Measurements from ENCODE around the gene TMEM131. TPM values are rescaled to one million over a fixed set of nuclear protein-coding genes. Genes with fewer than 3 reads are reported as not detected.

The TMEM131 gene
- total RNA-seq, 2 donors from 2014 or later = 39.0 to 43.0 TPM

DNA sequence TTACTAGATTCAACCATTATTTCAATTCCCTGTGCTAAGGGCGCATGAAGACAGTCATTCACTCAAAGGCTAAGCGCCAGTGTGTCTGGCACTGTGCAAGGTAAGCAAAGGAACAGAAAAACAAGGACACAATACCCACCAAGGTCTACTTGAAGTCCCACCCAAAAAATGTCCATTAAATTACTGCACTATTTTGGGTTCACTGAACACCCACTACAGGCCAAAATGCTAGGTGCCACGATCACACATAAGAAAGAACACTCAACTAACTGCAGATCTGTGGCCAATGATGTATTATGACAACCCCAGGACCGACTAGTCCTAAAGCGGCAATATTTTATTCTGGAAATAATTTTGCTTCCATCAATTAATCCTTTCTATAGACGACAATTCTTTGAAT, 1.8 kb downstream of the TMEM131 start:
- no peak overlapping the region for H3K27ac ChIP-seq (ENCODE audit: low read depth, low read length)
- 78 to 87% methylated on average over 3 to 6 of the region's 6 CpGs for WGBS, 2 experiments (ENCODE audit: insufficient coverage in 1 of 2, insufficient read length in 1 of 2)
- H3K27ac Mint-ChIP-seq = no peak overlapping the region

DNA sequence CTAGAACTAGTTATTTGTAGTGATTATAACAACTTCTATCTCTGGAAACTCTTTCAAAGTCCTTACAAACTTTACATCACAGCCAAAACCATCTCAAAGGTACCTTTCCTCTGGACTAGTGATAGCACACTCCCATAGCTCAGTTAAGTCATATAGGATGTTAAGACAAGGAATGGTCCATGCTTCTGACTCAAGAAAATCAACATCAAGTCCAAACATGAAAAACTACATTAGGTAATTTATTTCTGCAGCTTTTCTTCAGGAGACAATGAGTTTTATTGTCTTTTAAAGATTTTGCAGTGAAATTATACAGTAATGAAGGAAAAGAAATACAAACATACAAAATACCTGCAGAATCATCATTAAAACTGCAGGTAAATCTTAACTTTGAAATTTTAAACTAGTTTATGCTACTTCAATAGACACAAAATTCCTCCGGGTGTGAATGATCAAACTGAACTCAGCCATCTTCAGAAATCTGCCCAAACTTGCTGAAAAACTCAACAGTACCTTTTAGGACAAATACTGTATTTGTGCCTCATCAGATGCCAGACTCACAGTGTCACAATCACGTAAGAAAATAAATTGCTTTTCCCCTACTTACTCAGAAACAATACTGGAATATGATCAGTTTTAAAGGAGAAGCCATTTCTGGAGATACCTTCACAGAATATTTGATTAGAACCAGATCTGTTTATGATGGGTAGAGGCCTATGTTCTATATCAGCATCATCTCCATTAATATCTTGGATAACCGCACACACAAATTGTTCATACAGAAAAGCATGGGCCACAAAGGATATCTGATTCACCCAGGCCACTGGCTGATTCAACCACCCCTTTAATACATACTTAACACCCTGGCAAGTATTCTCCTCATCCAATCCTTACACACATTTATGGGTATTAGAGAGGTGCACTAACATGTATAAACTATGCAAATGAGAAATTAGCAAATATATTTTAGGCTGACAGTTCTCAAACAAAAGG, 2.6 kb downstream of the TMEM131 start:
- H3K9me3 ChIP-seq (ENCODE audit: control insufficient read depth, low read length) = peaks cover 14% of the 10 kb centered on the region
- peak overlapping the region; percentile 96 for H3K4me3 ChIP-seq (ENCODE audit: low read length)
- peak overlapping the region; percentile 81 for H3K4me3 Mint-ChIP-seq
- H3K27ac ChIP-seq (ENCODE audit: low read depth, low read length) = no peak overlapping the region
- no peak overlapping the region for H3K27ac Mint-ChIP-seq
- 94 to 100% methylated on average over 3 of the region's 3 CpGs for WGBS, 2 experiments (ENCODE audit: insufficient coverage in 1 of 2, insufficient read length in 1 of 2)
- H3K27me3 Mint-ChIP-seq (ENCODE audit: insufficient read depth) = no peaks in the 10 kb centered on the region
- peaks cover 8% of the 10 kb centered on the region for H3K4me1 ChIP-seq (ENCODE audit: control insufficient read depth, insufficient read depth, low read length)
- H3K9me3 Mint-ChIP-seq = peaks cover 13% of the 10 kb centered on the region
- H3K9ac ChIP-seq (ENCODE audit: extremely low read depth, low read length, poor library complexity, severe bottlenecking) = no peak overlapping the region
- TF ChIP-seq, protein P1, sequence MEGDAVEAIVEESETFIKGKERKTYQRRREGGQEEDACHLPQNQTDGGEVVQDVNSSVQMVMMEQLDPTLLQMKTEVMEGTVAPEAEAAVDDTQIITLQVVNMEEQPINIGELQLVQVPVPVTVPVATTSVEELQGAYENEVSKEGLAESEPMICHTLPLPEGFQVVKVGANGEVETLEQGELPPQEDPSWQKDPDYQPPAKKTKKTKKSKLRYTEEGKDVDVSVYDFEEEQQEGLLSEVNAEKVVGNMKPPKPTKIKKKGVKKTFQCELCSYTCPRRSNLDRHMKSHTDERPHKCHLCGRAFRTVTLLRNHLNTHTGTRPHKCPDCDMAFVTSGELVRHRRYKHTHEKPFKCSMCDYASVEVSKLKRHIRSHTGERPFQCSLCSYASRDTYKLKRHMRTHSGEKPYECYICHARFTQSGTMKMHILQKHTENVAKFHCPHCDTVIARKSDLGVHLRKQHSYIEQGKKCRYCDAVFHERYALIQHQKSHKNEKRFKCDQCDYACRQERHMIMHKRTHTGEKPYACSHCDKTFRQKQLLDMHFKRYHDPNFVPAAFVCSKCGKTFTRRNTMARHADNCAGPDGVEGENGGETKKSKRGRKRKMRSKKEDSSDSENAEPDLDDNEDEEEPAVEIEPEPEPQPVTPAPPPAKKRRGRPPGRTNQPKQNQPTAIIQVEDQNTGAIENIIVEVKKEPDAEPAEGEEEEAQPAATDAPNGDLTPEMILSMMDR (conservative IDR thresholded peaks at IDR 0.05) = no peak
- H3K27me3 ChIP-seq (ENCODE audit: control insufficient read depth, insufficient read depth, low read length, poor library complexity, severe bottlenecking) = no peaks in the 10 kb centered on the region
- peaks cover 7% of the 10 kb centered on the region for H3K36me3 Mint-ChIP-seq (ENCODE audit: low read depth)
- H3K36me3 ChIP-seq (ENCODE audit: control insufficient read depth, insufficient read depth, low read length) = peaks cover 8% of the 10 kb centered on the region
- DNase-seq = no peak
- H3K4me1 Mint-ChIP-seq = peaks cover 46% of the 10 kb centered on the region

More for the DNA sequence above, 1.8 kb downstream of the TMEM131 start:
- TF ChIP-seq, protein P1 (conservative IDR thresholded peaks at IDR 0.05) = no peak
- DNase-seq = no peak
- H3K9me3 Mint-ChIP-seq = peaks cover 6% of the 10 kb centered on the region
- Histone ChIP-seq H3K9ac (ENCODE audit: extremely low read depth, low read length, poor library complexity, severe bottlenecking) (peak overlapping the region; percentile 68), H3K36me3 (ENCODE audit: control insufficient read depth, insufficient read depth, low read length) (peaks cover 4% of the 10 kb centered on the region), H3K9me3 (ENCODE audit: control insufficient read depth, low read length) (peaks cover 6% of the 10 kb centered on the region), H3K4me1 (ENCODE audit: control insufficient read depth, insufficient read depth, low read length) (peaks cover 10% of the 10 kb centered on the region), H3K4me3 (ENCODE audit: low read length) (peak overlapping the region; percentile 96), H3K27me3 (ENCODE audit: control insufficient read depth, insufficient read depth, low read length, poor library complexity, severe bottlenecking) (no peaks in the 10 kb centered on the region)
- peak overlapping the region; percentile 81 for H3K4me3 Mint-ChIP-seq
- no peaks in the 10 kb centered on the region for H3K36me3 Mint-ChIP-seq (ENCODE audit: low read depth)
- no peaks in the 10 kb centered on the region for H3K27me3 Mint-ChIP-seq (ENCODE audit: insufficient read depth)
- peaks cover 49% of the 10 kb centered on the region for H3K4me1 Mint-ChIP-seq

DNA sequence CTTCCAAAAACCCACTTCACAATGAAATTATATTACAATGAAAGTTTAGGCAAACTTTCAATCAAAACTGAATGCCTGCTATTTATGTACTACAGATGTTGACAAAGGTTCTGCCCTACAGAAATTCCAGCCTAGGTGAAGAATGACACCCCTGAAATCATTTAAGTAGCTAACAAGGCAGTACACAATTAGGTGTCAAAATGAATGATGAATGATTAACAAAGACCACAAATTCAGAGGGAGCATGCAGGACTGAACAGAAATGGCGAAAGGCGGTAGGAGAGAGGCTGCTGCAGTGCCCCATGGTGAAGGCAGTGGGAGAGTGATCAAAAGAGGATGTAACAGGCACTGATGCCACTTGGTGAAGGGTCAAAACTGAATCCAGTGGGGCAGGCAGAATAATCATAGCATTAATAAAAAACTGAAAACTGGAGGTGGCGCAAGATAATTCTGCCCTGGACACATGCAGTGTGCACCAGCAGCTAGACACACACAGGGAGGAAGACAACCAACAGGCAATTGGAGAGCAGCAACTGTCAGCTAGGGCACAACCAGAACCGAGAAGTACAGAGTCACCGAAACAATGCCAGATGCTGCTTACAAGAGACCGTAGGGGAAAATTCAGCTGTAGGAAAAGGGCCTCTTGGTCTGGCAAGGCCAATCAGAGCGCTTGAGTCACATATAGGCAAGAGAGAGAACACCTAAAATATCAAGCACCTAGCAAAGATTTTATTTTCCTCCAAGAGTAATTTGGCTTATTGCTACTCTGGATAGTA, 4.5 kb downstream of the TMEM131 start:
- Histone ChIP-seq H3K4me3 (ENCODE audit: low read length) (peak overlapping the region; percentile 12), H3K27ac (ENCODE audit: low read depth, low read length) (no peak overlapping the region), H3K36me3 (ENCODE audit: control insufficient read depth, insufficient read depth, low read length) (peaks cover 12% of the 10 kb centered on the region), H3K27me3 (ENCODE audit: control insufficient read depth, insufficient read depth, low read length, poor library complexity, severe bottlenecking) (no peaks in the 10 kb centered on the region), H3K9ac (ENCODE audit: extremely low read depth, low read length, poor library complexity, severe bottlenecking) (no peak overlapping the region), H3K9me3 (ENCODE audit: control insufficient read depth, low read length) (peaks cover 21% of the 10 kb centered on the region), H3K4me1 (ENCODE audit: control insufficient read depth, insufficient read depth, low read length) (peaks cover 5% of the 10 kb centered on the region)
- TF ChIP-seq, protein P1 (conservative IDR thresholded peaks at IDR 0.05) = no peak
- 74 to 85% methylated on average over 7 of the region's 7 CpGs for WGBS, 2 experiments (ENCODE audit: insufficient coverage in 1 of 2, insufficient read length in 1 of 2)
- no peak overlapping the region for H3K4me3 Mint-ChIP-seq
- H3K27me3 Mint-ChIP-seq (ENCODE audit: insufficient read depth) = no peaks in the 10 kb centered on the region
- H3K4me1 Mint-ChIP-seq = peaks cover 40% of the 10 kb centered on the region
- H3K9me3 Mint-ChIP-seq = peaks cover 21% of the 10 kb centered on the region
- H3K36me3 Mint-ChIP-seq (ENCODE audit: low read depth) = peaks cover 13% of the 10 kb centered on the region
- H3K27ac Mint-ChIP-seq = no peak overlapping the region
- DNase-seq = no peak

Data from endodermal cell (in vitro differentiated cells).